SJCRH30 (cell line): Measurements from ENCODE around the gene DBF4. TPM values are rescaled to one million over a fixed set of nuclear protein-coding genes. Genes with fewer than 3 reads are reported as not detected.

Source experiments
- total RNA-seq: library from RNA; depleted of rRNA; stranded (reverse); fragments of >200 nt; shearing (Covaris generic); gene quantifications from 2 replicates; pipeline ENCODE4 v1.2.3, GENCODE V29; 2014; rRNA removed

Gene DBF4
- total RNA-seq, 1 experiment from 2014 or later: 141 TPM

Other genes with a start within 250 kb of the DBF4 start
- 0.06 and 0.13 TPM in 2 replicates for gene RUNDC3B, start 248.1 kb upstream of the DBF4 start, total RNA-seq
- gene SLC25A40, start 133 bp upstream of the DBF4 start, total RNA-seq: 32.5 and 43.7 TPM in 2 replicates
- 14.0 and 18.3 TPM in 2 replicates for gene ADAM22, start 57.8 kb downstream of the DBF4 start, total RNA-seq